HG02623 (cell line): ENCODE results near the gene IDH1.
"Not testable (repeated sequence)": the region's sequence is repeated elsewhere in the genome, so short reads cannot be mapped to it uniquely, and the experiment has no call there.

Experiments
- ATAC-seq: cut with Tn5 transposase; IDR thresholded peaks from one replicate; pipeline ENCODE4 v1.9.1; 2021; ENCODE audit warnings: moderate library complexity; ENCODE audit not compliant: unreplicated experiment

Gene IDH1

DNA sequence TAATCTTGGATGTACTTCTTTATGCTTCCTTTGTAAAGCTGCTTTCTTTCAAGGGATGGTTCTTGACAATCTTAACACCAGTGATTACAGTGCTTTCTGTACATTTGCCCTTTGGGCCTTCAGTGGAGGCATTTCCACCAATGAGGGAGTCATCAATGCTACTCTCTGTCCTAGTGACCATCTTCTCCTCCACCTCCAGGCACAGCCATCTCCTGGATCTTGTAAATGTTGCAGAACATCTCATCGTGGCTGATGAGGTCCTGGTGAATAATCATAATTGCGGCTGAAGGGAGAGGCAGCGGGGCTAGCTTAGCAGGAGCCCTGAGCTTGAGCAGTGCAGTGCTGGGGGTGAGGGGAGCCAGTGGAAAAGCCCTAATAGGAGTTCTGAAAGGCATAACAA, 32.5 kb downstream of the IDH1 start:
- no peak for ATAC-seq

DNA sequence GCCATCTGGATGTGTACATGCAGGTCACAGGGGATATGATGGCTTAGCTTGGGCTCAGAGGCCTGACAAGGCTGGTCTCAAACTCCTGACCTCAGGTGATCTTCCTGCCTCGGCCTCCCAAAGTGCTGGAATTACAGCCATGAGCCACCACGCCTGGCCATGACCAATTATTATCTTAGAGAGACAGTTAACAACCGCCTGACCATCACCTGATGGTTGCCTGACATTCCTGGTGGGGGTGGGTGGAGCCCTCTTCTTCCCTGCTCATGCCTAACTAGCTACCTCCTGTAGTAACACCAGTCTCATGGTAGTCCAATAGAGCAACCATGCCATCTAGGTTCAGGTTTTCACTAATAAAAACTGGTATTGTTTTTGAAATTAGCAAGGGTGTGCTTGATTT, 33.0 kb downstream of the IDH1 start:
- not testable (repeated sequence) for ATAC-seq

DNA sequence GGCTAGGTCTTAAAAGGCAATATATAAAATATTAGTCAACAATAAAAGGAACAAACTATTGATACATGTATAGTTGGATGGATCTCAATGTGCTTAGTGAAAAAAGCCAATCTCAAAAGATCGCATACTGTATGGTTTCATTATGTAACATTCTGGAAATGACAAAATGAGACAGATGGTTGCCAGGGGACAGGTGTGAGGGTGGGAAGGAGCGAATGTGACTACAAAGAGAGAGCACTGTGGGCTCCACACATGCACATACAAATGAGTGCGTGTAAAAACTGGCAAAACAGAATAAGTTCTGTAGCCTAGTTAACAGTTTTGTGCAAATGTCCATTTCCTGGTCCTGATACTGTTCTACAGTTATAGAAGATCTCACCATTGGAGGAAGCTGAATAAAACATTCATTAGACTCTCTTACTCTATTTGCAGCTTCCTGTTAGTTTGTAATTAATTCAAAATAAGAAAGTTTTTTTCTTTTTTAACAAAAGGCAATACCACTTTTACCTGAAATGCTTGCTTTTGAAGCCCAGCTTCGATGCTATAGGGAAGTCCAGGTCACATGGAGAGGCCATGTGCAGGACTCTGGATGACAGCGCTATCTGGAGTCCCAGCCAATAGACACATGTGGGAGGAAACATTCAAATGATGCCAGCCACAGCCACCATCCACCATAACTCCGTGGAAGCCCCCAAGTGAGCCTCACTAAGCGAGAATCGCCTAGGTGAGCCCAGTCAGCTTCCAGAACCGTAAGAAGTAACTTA, 44.0 kb downstream of the IDH1 start:
- no peak for ATAC-seq

DNA sequence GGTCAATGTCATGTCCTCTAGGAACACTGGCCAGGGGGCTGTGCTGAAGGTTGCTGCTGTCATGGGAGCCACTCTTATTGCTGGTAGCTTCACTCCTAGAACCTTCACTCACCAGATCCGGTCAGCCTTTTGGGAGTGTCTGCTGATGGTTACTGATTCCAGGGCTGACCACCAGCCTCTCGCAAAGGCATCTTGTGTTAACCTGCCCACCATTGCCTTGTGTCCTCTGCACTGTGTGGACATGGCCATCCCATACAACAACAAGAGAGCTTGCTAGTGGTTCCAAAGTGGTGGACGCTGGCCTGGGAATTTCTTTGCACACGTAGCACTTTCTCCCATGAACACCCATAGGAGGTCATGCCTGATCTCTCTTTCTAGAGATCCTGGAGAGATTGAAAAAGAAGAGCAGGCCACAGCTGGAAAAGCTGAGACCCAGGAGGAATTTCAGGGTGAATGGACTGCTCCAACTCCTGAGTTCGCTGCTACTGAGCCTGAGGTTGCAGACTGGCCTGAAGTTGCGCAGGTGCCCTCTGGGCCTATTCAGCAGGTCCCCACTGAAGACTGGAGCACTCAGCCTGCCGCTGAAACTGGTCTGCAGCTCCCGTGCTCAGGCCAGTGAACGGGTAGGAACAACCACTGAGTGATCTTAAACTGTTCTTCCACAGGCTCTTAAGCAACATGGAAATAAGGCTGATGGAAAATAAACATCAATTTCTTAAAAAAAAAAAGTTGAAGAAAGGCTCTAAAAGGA, 46.4 kb downstream of the IDH1 start:
- no peak for ATAC-seq

DNA sequence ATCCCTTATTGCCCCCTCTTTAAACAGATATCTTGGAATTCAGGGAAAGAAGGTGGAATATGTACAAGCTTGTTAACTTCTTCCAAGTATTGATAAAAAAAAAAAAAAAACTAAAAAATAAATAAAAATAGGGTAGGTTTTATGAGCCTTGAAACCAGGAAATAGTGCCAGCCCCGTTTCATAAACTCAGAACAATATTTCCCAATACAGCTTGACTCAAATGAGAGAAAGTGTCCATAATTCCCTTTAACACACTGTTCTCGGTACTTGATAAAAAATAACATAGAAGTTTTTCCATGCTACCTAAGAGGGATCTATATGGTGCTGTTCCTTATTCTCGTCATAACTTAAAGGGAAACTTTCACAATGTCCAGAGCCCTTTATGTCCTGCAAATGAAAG, 47.1 kb downstream of the IDH1 start:
- no peak for ATAC-seq

DNA sequence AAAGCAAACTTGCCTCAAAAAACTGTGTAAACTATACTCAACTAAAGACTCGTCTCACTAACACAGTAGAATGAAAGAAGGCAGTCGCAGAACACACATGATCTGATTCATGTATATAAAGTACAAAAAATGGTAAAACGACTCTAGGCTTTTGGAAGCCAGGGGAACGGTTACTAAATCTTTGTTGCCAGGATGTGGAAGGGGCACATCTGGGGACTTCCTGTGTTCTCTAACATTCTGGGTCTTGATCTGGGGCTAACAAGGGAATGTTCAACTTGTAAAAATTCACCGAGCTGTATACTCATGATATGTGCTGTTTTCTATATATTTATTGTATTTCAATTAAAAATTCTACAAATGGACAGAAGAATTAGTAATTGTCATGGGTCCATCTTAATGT, 50.7 kb downstream of the IDH1 start:
- no peak for ATAC-seq

DNA sequence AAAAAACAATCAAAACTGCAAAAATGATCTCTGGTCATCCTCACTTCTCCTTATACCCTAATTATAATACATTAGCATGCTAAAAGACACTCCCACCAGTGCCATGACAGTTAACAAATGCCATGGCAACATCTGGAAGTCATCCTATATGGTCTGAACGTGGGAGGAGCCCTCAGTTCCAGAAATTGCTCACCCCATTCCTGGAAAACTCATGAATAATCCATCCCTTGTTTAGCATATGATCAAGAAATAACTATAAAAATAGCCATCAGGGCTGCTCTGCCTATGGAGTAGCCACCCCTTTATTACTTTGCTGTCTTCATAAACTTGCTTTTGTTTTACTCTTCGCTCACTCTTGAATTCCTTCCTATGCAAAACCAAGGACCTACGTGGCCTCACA, 59.3 kb downstream of the IDH1 start:
- ATAC-seq, result no peak

DNA sequence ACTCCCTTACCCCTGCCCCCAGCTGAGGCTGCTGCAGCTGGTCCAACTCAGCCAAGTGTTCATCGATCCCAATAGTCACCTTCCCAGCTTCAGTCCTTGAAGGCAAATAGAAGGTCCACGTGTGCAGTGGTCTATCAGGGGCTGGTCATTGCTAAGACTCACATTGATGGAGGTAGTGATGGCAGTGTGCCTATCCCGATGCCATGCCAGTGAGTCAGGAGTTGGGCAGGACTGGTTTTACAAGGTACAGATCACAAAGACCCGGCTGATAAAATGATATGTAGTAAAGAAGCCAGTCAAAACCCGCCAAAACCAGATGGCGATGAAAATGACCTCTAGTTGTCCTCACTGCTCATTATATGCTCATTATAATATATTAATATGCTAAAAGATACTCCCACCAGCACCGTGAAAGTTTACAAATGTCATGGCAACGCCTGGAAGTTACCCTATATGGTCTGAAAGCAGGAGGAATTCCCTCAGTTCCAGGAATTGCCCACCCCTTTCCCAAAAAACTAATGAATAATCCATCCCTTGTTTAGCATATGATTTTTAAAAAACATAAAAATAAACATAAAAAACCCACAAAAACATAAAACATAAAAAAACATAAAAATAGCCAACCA, 62.1 kb downstream of the IDH1 start:
- no peak for ATAC-seq

DNA sequence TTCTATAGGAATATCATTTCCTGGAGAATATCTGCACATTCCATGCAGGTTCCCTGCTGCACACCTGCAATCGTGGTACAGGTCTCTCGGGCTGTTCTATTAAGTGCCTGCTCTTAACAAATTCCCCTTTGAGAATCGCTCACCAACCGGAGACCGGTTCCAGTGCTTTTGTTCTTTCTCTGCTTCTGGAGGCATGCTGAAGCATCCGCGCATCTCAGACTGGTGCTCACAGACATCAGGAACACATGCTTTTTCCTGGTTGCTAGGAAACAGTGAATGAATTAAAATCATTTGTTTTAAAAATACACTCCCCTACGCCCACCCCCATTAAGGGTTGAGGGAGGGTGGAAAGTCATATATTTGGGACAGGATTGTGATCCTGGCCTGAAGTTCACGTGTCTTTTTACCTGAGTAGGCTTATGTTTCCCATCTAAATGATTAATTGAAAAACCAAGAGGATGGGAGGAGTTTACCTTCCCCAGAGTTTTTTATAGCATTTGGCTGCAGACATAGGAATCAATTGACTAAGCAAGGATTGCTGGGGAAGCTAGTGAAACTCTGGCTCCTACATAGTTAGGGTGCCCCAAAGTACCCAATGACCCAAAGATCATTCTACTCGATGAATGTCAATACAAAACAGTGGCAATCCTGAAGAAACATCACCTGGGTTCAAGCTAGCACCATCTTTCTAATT, 64.9 kb downstream of the IDH1 start, which contains the start of gene C2orf80:
TSS of gene C2orf80 (minus strand) at position 221 of the 694 bp plus-strand sequence. CDS start 3,044 bp downstream, outside the sequence.
- ATAC-seq, result no peak

DNA sequence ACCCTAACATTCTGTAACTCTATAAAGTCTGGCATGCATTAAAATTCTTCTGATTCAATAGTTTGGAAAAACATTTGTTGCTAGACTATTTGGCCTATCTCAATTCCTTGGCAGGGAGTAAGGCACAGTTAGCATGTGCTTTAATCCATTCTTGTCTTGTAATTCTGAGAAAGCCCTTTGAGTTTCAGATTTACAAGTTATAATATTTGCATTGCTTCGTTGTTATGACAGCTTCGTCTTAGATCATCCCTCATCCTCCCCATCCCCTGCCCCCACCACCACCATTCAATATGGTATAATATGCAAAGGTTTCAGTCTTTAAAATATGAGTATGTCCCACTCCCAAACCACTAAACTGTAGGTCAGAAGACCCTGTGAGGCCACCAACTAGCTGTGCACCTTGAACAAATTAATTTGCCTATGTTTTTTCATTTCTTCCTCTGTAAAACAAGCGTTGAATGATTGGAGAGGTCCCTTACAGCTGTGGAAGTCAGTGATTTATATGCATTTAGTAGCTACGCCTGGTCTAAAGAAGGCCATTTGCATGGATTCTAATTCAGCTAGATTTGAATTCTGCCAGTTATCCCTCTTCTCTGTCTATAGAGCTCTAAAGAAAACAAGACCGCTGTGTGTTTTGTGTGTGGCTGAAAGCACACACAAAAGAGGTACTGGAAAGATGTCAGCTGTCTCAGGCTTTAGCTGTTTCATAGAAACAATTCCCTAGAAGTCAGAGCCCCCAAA, 65.6 kb downstream of the IDH1 start:
- no peak for ATAC-seq

DNA sequence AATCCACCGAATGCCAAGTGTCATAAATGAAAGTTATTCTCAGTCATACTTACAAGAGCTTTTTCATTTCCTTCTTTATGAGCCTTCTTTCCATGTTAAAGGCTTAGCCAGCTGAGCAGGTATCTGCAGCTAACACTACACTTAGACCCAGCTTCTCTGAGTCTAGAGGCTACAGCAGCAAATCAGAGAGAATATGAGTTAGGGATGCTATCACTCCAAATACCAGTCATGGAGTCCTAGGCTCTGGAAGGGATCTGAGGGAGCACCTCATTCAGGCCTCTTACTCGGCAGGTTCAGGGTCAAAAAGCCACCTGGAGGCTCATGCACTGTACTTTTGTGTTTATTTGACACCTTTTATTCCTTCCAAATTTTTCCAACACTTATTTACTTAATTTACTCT, 68.0 kb downstream of the IDH1 start:
- ATAC-seq, result no peak

DNA sequence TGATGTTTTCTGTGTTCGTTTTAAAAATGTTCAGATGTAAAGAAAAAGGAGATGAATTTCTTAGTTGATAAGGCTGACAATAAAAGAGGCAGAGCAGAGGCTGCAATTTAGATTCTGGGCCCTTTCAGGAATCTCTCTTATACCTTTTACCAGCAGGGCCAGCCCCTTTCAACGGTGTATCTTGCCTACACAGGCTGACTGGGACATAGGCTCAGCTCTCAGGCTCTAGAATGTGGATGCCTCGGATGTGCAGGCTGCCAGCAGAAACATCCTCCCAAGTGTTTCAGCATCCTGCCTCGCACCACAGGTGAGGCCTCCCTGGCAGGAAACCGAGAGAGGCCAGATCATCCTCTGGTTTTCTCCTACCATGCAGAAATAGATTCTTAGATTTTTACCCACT, 68.4 kb downstream of the IDH1 start:
- no peak for ATAC-seq
